Measurements from ENCODE around the gene RPRM.
"Not testable (repeated sequence)": the region's sequence is repeated elsewhere in the genome, so short reads cannot be mapped to it uniquely, and the experiment has no call there.

The RPRM gene

GRCh38 chr2:153478289-153479261, at the start of gene RPRM:
RPRM (minus strand) TSS chr2:153478762; CDS start chr2:153478565, 197 bp downstream.
- DNase-seq: no peak

- no peak for DNase-seq
Observed at GRCh38 chr2:153519257-153519875, 40.8 kb upstream of the RPRM start.

GRCh38 chr2:153512331-153512730, 33.8 kb upstream of the RPRM start:
- no peak for DNase-seq

GRCh38 chr2:153510996-153511395, 32.4 kb upstream of the RPRM start:
- no peak for DNase-seq

GRCh38 chr2:153509133-153509532, 30.6 kb upstream of the RPRM start:
- no peak for DNase-seq

GRCh38 chr2:153506499-153506898, 27.9 kb upstream of the RPRM start:
- DNase-seq: not testable (repeated sequence)

GRCh38 chr2:153499439-153499838, 20.9 kb upstream of the RPRM start:
- no peak for DNase-seq

- DNase-seq: no peak
Observed at GRCh38 chr2:153497938-153498629, 19.5 kb upstream of the RPRM start.

- no peak for DNase-seq
Observed at GRCh38 chr2:153495725-153496124, 17.2 kb upstream of the RPRM start.

GRCh38 chr2:153488072-153488471, 9.5 kb upstream of the RPRM start:
- no peak for DNase-seq

GRCh38 chr2:153487448-153487847, 8.9 kb upstream of the RPRM start:
- DNase-seq: no peak

- DNase-seq: no peak
Observed at GRCh38 chr2:153479573-153479972, 1.0 kb upstream of the RPRM start.

- no peak for DNase-seq
Observed at GRCh38 chr2:153477636-153478288, 800 bp downstream of the RPRM start.

GRCh38 chr2:153476816-153477635, 1.5 kb downstream of the RPRM start:
- no peak for DNase-seq

GRCh38 chr2:153476491-153476815, 2.1 kb downstream of the RPRM start:
- no peak for DNase-seq

GRCh38 chr2:153474876-153475435, 3.6 kb downstream of the RPRM start:
- no peak for DNase-seq

GRCh38 chr2:153474407-153474806, 4.2 kb downstream of the RPRM start:
- DNase-seq: no peak

GRCh38 chr2:153470867-153471266, 7.7 kb downstream of the RPRM start:
- no peak for DNase-seq

- DNase-seq: no peak
Observed at GRCh38 chr2:153464395-153464794, 14.2 kb downstream of the RPRM start.

GRCh38 chr2:153462338-153462859, 16.2 kb downstream of the RPRM start:
- no peak for DNase-seq

- no peak for DNase-seq
Observed at GRCh38 chr2:153461453-153461852, 17.1 kb downstream of the RPRM start.

- DNase-seq: no peak
Observed at GRCh38 chr2:153455861-153456260, 22.7 kb downstream of the RPRM start.
